HCT116 (cell line): Measurements from ENCODE around the gene POMT2. TPM values are rescaled to one million over a fixed set of nuclear protein-coding genes. Genes with fewer than 3 reads are reported as not detected.

Source experiments
- ATAC-seq: fragments of 200-7000 bp; cut with Tn5 transposase; 2 replicates; pipeline ENCODE4 v1.9.1; 2020; ENCODE audit warnings: mild to moderate bottlenecking, moderate library complexity
- BruUV-seq: library from RNA; stranded (reverse); fragments of 400-500 nt; replicated peaks from 2 replicates; lab custom pipeline; 2021; lab: Mats Ljungman, UMichigan
- CTCF ChIA-PET: fragments of 300-600 bp; sonication (Branson Sonifier 250); formaldehyde crosslinking; loops from one replicate; lab custom pipeline; 2021; ENCODE audit warnings: antibody characterized with exemption; lab: Charles Lee
- POLR2A ChIA-PET: fragments of 300-600, 350-600 bp; sonication (Branson Sonifier 250); formaldehyde crosslinking; loops from one replicate; lab custom pipeline; 2021; ENCODE audit warnings: antibody characterized with exemption; lab: Charles Lee
- RAD21 ChIA-PET, 2 experiments: fragments of 300-600 bp; sonication (Branson Sonifier 250); formaldehyde crosslinking; loops; one replicate each; lab custom pipeline; 2023; ENCODE audit warnings: low total read pairs in 2 of 2; ENCODE audit not compliant: uncharacterized antibody in 2 of 2, unreplicated experiment in 2 of 2, low non-redundant PET in 1 of 2; lab: Charles Lee
- DNase-seq: peaks from one replicate; pipeline ENCODE4 v3.0.0-alpha.2; 2010; ENCODE audit warnings: low read depth, low spot score
- H2AFZ ChIP-seq: fragments of 200-600 bp; shearing (Covaris generic), sonication (generic); 2 replicates; pipeline ENCODE4 v1.6.1; 2017; ENCODE audit warnings: low read depth, mixed run types, mixed read lengths, antibody characterized with exemption, low read length; ENCODE audit not compliant: poor library complexity, severe bottlenecking
- H3K27ac ChIP-seq: 2 replicates; pipeline ENCODE4 v1.5.1; 2012; ENCODE audit warnings: low read depth, low read length
- H3K27me3 ChIP-seq: fragments of 200-600 bp; sonication (generic); 2 replicates; pipeline ENCODE4 v1.6.1; 2016; ENCODE audit warnings: mixed run types, low read length, mixed read lengths; ENCODE audit not compliant: insufficient read depth
- H3K36me3 ChIP-seq, 2 experiments: fragments of 200-500 bp in 1 of 2; fragments of 200-600 bp in 1 of 2; sonication (Bioruptor generic) in 1 of 2; sonication (generic) in 1 of 2; 2 replicates each; pipeline versions ENCODE4 v1.5.1 to v1.6.1; 2014 to 2016; ENCODE audit warnings: low read length in 2 of 2, inconsistent platforms in 1 of 2, mixed read lengths in 1 of 2, mixed run types in 1 of 2; ENCODE audit not compliant: insufficient read depth in 2 of 2, control insufficient read depth in 1 of 2
- H3K4me1 ChIP-seq, 2 experiments: fragments of 200-600 bp in 1 of 2; sonication (generic) in 1 of 2; 2 replicates each; pipeline versions ENCODE4 v1.5.1 to v1.6.1; 2012 to 2017; ENCODE audit warnings: low read length in 2 of 2, inconsistent platforms in 1 of 2, mild to moderate bottlenecking in 1 of 2, mixed read lengths in 1 of 2, mixed run types in 1 of 2, moderate library complexity in 1 of 2; ENCODE audit not compliant: insufficient read depth in 2 of 2, control insufficient read depth in 1 of 2
- H3K4me2 ChIP-seq: fragments of 200-600 bp; sonication (generic); 2 replicates; pipeline ENCODE4 v1.6.1; 2017; ENCODE audit warnings: mixed run types, low read length, mixed read lengths
- H3K4me3 ChIP-seq, 2 experiments: fragments of 200-600 bp in 1 of 2; sonication (generic) in 1 of 2; replicated peaks in 1 of 2; 2 replicates each; pipeline ENCODE4 v1.5.1; 2011 to 2016; ENCODE audit warnings: low read length in 2 of 2, control low read depth in 1 of 2, low read depth in 1 of 2, mild to moderate bottlenecking in 1 of 2, mixed read lengths in 1 of 2, mixed run types in 1 of 2
- H3K79me2 ChIP-seq: fragments of 200-600 bp; sonication (generic); 2 replicates; pipeline ENCODE4 v1.6.1; 2017; ENCODE audit warnings: mild to moderate bottlenecking, mixed run types, low read length, moderate library complexity, mixed read lengths; ENCODE audit not compliant: insufficient read depth
- H3K9ac ChIP-seq: fragments of 200-600 bp; sonication (generic); 2 replicates; pipeline ENCODE4 v1.6.1; 2016; ENCODE audit warnings: low read length, mixed read lengths
- H3K9me2 ChIP-seq: fragments of 200-600 bp; sonication (generic), shearing (Covaris generic); 2 replicates; pipeline ENCODE4 v1.6.1; 2017; ENCODE audit warnings: mixed run types, mild to moderate bottlenecking, moderate library complexity; ENCODE audit not compliant: insufficient read depth
- H3K9me3 ChIP-seq, 2 experiments: fragments of 200-500 bp in 1 of 2; fragments of 200-600 bp in 1 of 2; sonication (Bioruptor generic) in 1 of 2; sonication (generic) in 1 of 2; 2 replicates each; pipeline ENCODE4 v1.6.1; 2014 to 2017; ENCODE audit warnings: low read length in 2 of 2, mixed read lengths in 2 of 2, inconsistent platforms in 1 of 2, low read depth in 1 of 2, mild to moderate bottlenecking in 1 of 2, mixed run types in 1 of 2, moderate library complexity in 1 of 2; ENCODE audit not compliant: control insufficient read depth in 1 of 2, insufficient read depth in 1 of 2
- H4K20me1 ChIP-seq: fragments of 200-600 bp; sonication (generic), shearing (Covaris generic); 2 replicates; pipeline ENCODE4 v1.6.1; 2017; ENCODE audit warnings: mixed run types, mild to moderate bottlenecking, moderate library complexity; ENCODE audit not compliant: insufficient read depth
- CBX3 ChIP-seq: IDR thresholded peaks from 2 replicates; pipeline ENCODE4 v1.6.1; 2012; ENCODE audit warnings: low read depth
- CEBPB ChIP-seq: IDR thresholded peaks from 2 replicates; pipeline ENCODE4 v1.6.1; 2012; ENCODE audit warnings: low read depth
- CTCF ChIP-seq, 3 experiments: fragments of 200-600 bp in 1 of 3; sonication (generic) in 1 of 3; IDR thresholded peaks in 2 of 3; conservative IDR thresholded peaks in 1 of 3; 2 replicates each; pipeline ENCODE4 v1.5.1; 2012 to 2017; ENCODE audit warnings: low read depth in 2 of 3, low read length in 2 of 3, antibody characterized with exemption in 1 of 3, borderline replicate concordance in 1 of 3, control low read depth in 1 of 3, mild to moderate bottlenecking in 1 of 3, mixed read lengths in 1 of 3, mixed run types in 1 of 3, moderate library complexity in 1 of 3; ENCODE audit not compliant: insufficient read depth in 1 of 3
- EGR1 ChIP-seq: IDR thresholded peaks from 2 replicates; pipeline ENCODE4 v1.6.1; 2012; ENCODE audit warnings: low read depth
- ELF1 ChIP-seq: IDR thresholded peaks from 2 replicates; pipeline ENCODE4 v1.6.1; 2012; ENCODE audit warnings: low read depth, borderline replicate concordance
- EZH2 ChIP-seq: fragments of 200-600 bp; sonication (generic); IDR thresholded peaks from 2 replicates; pipeline ENCODE4 v1.6.1; 2017; ENCODE audit warnings: antibody characterized with exemption, mixed run types
- EZH2phosphoT487 ChIP-seq: fragments of 200-600 bp; IDR thresholded peaks from 2 replicates; pipeline ENCODE4 v1.6.1; 2018; ENCODE audit warnings: antibody characterized with exemption, borderline replicate concordance
- MAX ChIP-seq: IDR thresholded peaks from 2 replicates; pipeline ENCODE4 v1.6.1; 2012
- POLR2A ChIP-seq: IDR thresholded peaks from 2 replicates; pipeline ENCODE4 v1.7.0; 2011; ENCODE audit warnings: borderline replicate concordance; ENCODE audit not compliant: insufficient read depth, insufficient read length; ENCODE audit errors: extremely low read depth
- POLR2AphosphoS5 ChIP-seq: IDR thresholded peaks from 2 replicates; pipeline ENCODE4 v1.6.1; 2011; ENCODE audit warnings: mild to moderate bottlenecking, low read depth, low read length, moderate library complexity
- REST ChIP-seq: IDR thresholded peaks from 2 replicates; pipeline ENCODE4 v1.6.1; 2012; ENCODE audit warnings: low read depth
- SIN3A ChIP-seq: IDR thresholded peaks from 2 replicates; pipeline ENCODE4 v1.6.1; 2012; ENCODE audit warnings: low read depth
- SP1 ChIP-seq: IDR thresholded peaks from 2 replicates; pipeline ENCODE4 v1.6.1; 2012; ENCODE audit warnings: low read depth
- SRF ChIP-seq: IDR thresholded peaks from 2 replicates; pipeline ENCODE4 v1.6.1; 2012; ENCODE audit warnings: low read depth
- TCF7L2 ChIP-seq: IDR thresholded peaks from 2 replicates; pipeline ENCODE4 v1.7.0; 2011; ENCODE audit warnings: borderline replicate concordance, inconsistent platforms; ENCODE audit not compliant: insufficient read depth, insufficient read length; ENCODE audit errors: extremely low read depth
- YY1 ChIP-seq: IDR thresholded peaks from 2 replicates; pipeline ENCODE4 v1.6.1; 2011; ENCODE audit warnings: low read length, low read depth, moderate library complexity, mild to moderate bottlenecking; ENCODE audit not compliant: insufficient replicate concordance; ENCODE audit errors: extremely low read depth
- ZFX ChIP-seq: fragments of 450-650 bp; IDR thresholded peaks from 2 replicates; pipeline ENCODE4 v1.6.1; 2017
- ZNF274 ChIP-seq: fragments of 200-500 bp; sonication (Bioruptor generic); IDR thresholded peaks from 2 replicates; pipeline ENCODE4 v1.6.1; 2014; ENCODE audit warnings: mild to moderate bottlenecking, low read depth, low read length, inconsistent platforms
- intact Hi-C: fragments of 100-400 bp; cut with micrococcal nuclease; formaldehyde crosslinking; loops from 2 replicates; pipeline ENCODE4 v1.10.0; 2022
- total RNA-seq: library from RNA; stranded (reverse); gene quantifications from one replicate; pipeline ENCODE4 v1.2.1, GENCODE V29; 2021; ENCODE audit not compliant: unreplicated experiment
- TF ChIP-seq, protein P1 (sequence below): IDR thresholded peaks from 2 replicates; pipeline ENCODE4 v1.6.1; 2012
- TF ChIP-seq, protein P2 (sequence below): IDR thresholded peaks from 2 replicates; pipeline ENCODE4 v1.6.1; 2011; ENCODE audit warnings: mild to moderate bottlenecking, low read length, moderate library complexity; ENCODE audit not compliant: insufficient replicate concordance; ENCODE audit errors: extremely low read depth

POMT2 gene
- total RNA-seq, 1 experiment from 2014 or later = 30.2 TPM

DNA sequence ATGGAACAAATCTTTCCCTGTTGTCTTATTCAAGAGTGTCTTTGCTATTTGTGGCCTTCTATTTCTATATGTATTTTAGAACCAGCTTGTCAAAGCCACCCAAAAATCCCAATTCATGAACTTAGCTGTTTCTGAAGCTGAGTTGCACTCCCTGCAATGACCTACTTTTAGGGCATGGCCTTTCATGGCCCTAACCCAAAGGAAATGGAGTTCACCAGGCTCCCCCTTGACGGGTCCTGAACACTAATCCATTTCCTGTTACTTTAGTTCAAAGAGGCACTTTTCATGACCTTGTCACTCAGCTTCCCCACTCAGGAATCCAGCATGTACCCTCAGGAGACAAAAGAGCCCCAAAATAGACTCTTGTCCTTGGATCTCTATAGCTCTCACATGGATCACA lies 48.6 kb upstream of the POMT2 start:
- intact Hi-C loops = no loop called here
- ChIA-PET RAD21 (no interaction called here), CTCF (no interaction called here), POLR2A (no interaction called here)
- no TSS peak for BruUV-seq
- no peak for DNase-seq
- no peaks in the 10 kb centered on the region for H3K4me1 ChIP-seq
- H3K9me3 ChIP-seq = no peaks in the 10 kb centered on the region
- TF ChIP-seq ZNF274 (no peak), EZH2 (no peak), TCF7L2 (no peak), REST (no peak), SIN3A (no peak), POLR2A (no peak), SRF (no peak), YY1 (no peak), MAX (no peak), EGR1 (no peak), SP1 (no peak), ZFX (no peak), CEBPB (no peak), CTCF (IDR thresholded peaks at IDR 0.05 in 2 of 3, conservative IDR thresholded peaks at IDR 0.05 in 1 of 3; ENCODE audit: borderline replicate concordance in 1 of 3, insufficient read depth in 1 of 3, low read depth in 2 of 3, low read length in 2 of 3) (no peak), ELF1 (no peak), POLR2AphosphoS5 (no peak), CBX3 (no peak), EZH2phosphoT487 (no peak)
- TF ChIP-seq, protein P1, sequence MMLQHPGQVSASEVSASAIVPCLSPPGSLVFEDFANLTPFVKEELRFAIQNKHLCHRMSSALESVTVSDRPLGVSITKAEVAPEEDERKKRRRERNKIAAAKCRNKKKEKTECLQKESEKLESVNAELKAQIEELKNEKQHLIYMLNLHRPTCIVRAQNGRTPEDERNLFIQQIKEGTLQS = no peak
- TF ChIP-seq, protein P2, sequence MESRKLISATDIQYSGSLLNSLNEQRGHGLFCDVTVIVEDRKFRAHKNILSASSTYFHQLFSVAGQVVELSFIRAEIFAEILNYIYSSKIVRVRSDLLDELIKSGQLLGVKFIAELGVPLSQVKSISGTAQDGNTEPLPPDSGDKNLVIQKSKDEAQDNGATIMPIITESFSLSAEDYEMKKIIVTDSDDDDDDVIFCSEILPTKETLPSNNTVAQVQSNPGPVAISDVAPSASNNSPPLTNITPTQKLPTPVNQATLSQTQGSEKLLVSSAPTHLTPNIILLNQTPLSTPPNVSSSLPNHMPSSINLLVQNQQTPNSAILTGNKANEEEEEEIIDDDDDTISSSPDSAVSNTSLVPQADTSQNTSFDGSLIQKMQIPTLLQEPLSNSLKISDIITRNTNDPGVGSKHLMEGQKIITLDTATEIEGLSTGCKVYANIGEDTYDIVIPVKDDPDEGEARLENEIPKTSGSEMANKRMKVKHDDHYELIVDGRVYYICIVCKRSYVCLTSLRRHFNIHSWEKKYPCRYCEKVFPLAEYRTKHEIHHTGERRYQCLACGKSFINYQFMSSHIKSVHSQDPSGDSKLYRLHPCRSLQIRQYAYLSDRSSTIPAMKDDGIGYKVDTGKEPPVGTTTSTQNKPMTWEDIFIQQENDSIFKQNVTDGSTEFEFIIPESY = no peak
- no peaks in the 10 kb centered on the region for H3K36me3 ChIP-seq
- no peak overlapping the region for H2AFZ ChIP-seq
- ATAC-seq = no peak
- no peak overlapping the region for H3K4me2 ChIP-seq
- no peaks in the 10 kb centered on the region for H4K20me1 ChIP-seq
- H3K9ac ChIP-seq = no peak overlapping the region
- H3K9me2 ChIP-seq = no peaks in the 10 kb centered on the region
- H3K4me3 ChIP-seq = no peak overlapping the region
- H3K27ac ChIP-seq = no peak overlapping the region
- peaks cover 16% of the 10 kb centered on the region; the same call in 1 of the 2 replicates for H3K79me2 ChIP-seq
- H3K27me3 ChIP-seq = no peaks in the 10 kb centered on the region
